H7 (cell line): Measurements from ENCODE around the gene RAP1GAP. TPM values are rescaled to one million over a fixed set of nuclear protein-coding genes. Genes with fewer than 3 reads are reported as not detected.
"Not testable (repeated sequence)": the region's sequence is repeated elsewhere in the genome, so short reads cannot be mapped to it uniquely, and the experiment has no call there.

ENCODE experiments used
- DNase-seq: peaks from one replicate; pipeline ENCODE4 v3.0.0; 2012
- H3K27me3 ChIP-seq: 2 replicates; pipeline ENCODE4 v1.6.0; 2011; ENCODE audit warnings: mild to moderate bottlenecking, low read length; ENCODE audit not compliant: control insufficient read depth, insufficient read depth
- H3K36me3 ChIP-seq: replicated peaks from 2 replicates; pipeline ENCODE4 v1.5.1; 2011; ENCODE audit warnings: low read length; ENCODE audit not compliant: control insufficient read depth, insufficient read depth
- H3K4me3 ChIP-seq: 2 replicates; pipeline ENCODE4 v1.5.1; 2011; ENCODE audit warnings: low read depth, mild to moderate bottlenecking, control low read depth, low read length, moderate library complexity; ENCODE audit not compliant: insufficient read depth
- total RNA-seq: library from RNA; depleted of rRNA; stranded (reverse); fragments of >200 nt; shearing (Covaris generic); gene quantifications from 2 replicates; pipeline ENCODE4 v1.2.3, GENCODE V29; 2014

Gene RAP1GAP
- total RNA-seq, 1 experiment from 2014 or later = 9.4 TPM

- Histone ChIP-seq H3K27me3 (no peaks in the 10 kb centered on the region), H3K36me3 (peaks cover 22% of the 10 kb centered on the region), H3K4me3 (no peak overlapping the region)
- DNase-seq = no peak
These were observed 20.7 kb upstream of the RAP1GAP start for GRCh38 chr1:21689661-21690372.

- H3K27me3 ChIP-seq = no peaks in the 10 kb centered on the region
- no peak for DNase-seq
These were observed 17.9 kb upstream of the RAP1GAP start for GRCh38 chr1:21687081-21687529.

GRCh38 chr1:21685946-21686678, 17.0 kb upstream of the RAP1GAP start:
- DNase-seq = no peak
- H3K36me3 ChIP-seq = peaks cover 14% of the 10 kb centered on the region

More at GRCh38 chr1:21687081-21687529, 17.9 kb upstream of the RAP1GAP start:
- H3K4me3 ChIP-seq = no peak overlapping the region
- H3K36me3 ChIP-seq = peaks cover 14% of the 10 kb centered on the region

GRCh38 chr1:21681426-21681825, 12.3 kb upstream of the RAP1GAP start:
- no peak for DNase-seq
- no peak overlapping the region for H3K4me3 ChIP-seq
- H3K27me3 ChIP-seq = no peaks in the 10 kb centered on the region
- peaks cover 4% of the 10 kb centered on the region for H3K36me3 ChIP-seq

More at GRCh38 chr1:21685946-21686678, 17.0 kb upstream of the RAP1GAP start:
- no peak overlapping the region for H3K4me3 ChIP-seq
- H3K27me3 ChIP-seq = no peaks in the 10 kb centered on the region

- peaks cover 4% of the 10 kb centered on the region for H3K36me3 ChIP-seq
- H3K27me3 ChIP-seq = no peaks in the 10 kb centered on the region
- DNase-seq = no peak
- H3K4me3 ChIP-seq = no peak overlapping the region
These were observed 11.8 kb upstream of the RAP1GAP start for GRCh38 chr1:21680918-21681317.

GRCh38 chr1:21680381-21680780, 11.2 kb upstream of the RAP1GAP start:
- DNase-seq = no peak
- Histone ChIP-seq H3K27me3 (no peaks in the 10 kb centered on the region), H3K36me3 (peaks cover 4% of the 10 kb centered on the region), H3K4me3 (no peak overlapping the region)

- H3K27me3 ChIP-seq = no peaks in the 10 kb centered on the region
- H3K36me3 ChIP-seq = peaks cover 4% of the 10 kb centered on the region
- DNase-seq = no peak
- H3K4me3 ChIP-seq = no peak overlapping the region
These were observed 8.0 kb upstream of the RAP1GAP start for GRCh38 chr1:21677168-21677567.

- Histone ChIP-seq H3K36me3 (no peaks in the 10 kb centered on the region; the same call in 1 of the 2 replicates), H3K4me3 (no peak overlapping the region), H3K27me3 (peaks cover 2% of the 10 kb centered on the region; the same call in 1 of the 2 replicates)
- no peak for DNase-seq
These were observed 5.8 kb upstream of the RAP1GAP start for GRCh38 chr1:21674957-21675356.

- not testable (repeated sequence) for H3K36me3 ChIP-seq, DNase-seq, H3K4me3 ChIP-seq
- peaks cover 10% of the 10 kb centered on the region for H3K27me3 ChIP-seq
These were observed 4.7 kb upstream of the RAP1GAP start for GRCh38 chr1:21673853-21674252.

GRCh38 chr1:21673277-21673780, 4.2 kb upstream of the RAP1GAP start:
- Histone ChIP-seq H3K36me3 (no peaks in the 10 kb centered on the region), H3K27me3 (peaks cover 15% of the 10 kb centered on the region), H3K4me3 (no peak overlapping the region)
- peak; percentile 37 for DNase-seq

- Histone ChIP-seq H3K36me3 (no peaks in the 10 kb centered on the region), H3K27me3 (peaks cover 21% of the 10 kb centered on the region), H3K4me3 (no peak overlapping the region)
- DNase-seq = peak; percentile 36
These were observed 3.5 kb upstream of the RAP1GAP start for GRCh38 chr1:21672478-21673276.

GRCh38 chr1:21671915-21672314, 2.8 kb upstream of the RAP1GAP start:
- no peaks in the 10 kb centered on the region for H3K36me3 ChIP-seq
- H3K4me3 ChIP-seq = no peak overlapping the region
- DNase-seq = no peak
- H3K27me3 ChIP-seq = peaks cover 21% of the 10 kb centered on the region

GRCh38 chr1:21670956-21671902, 2.1 kb upstream of the RAP1GAP start:
- no peak for DNase-seq
- H3K4me3 ChIP-seq = no peak overlapping the region
- peaks cover 21% of the 10 kb centered on the region for H3K27me3 ChIP-seq
- H3K36me3 ChIP-seq = no peaks in the 10 kb centered on the region
